ENCODE data around the gene IL13. TPM values are rescaled to one million over a fixed set of nuclear protein-coding genes. Genes with fewer than 3 reads are reported as not detected.
"Not testable (repeated sequence)": the region's sequence is repeated elsewhere in the genome, so short reads cannot be mapped to it uniquely, and the experiment has no call there.

Gene IL13
- total RNA-seq, 2 donors from 2014 or later = not detected

GRCh38 chr5:132689513-132689912, 31.5 kb downstream of the IL13 start:
- no peaks in the 10 kb centered on the region for H3K9me3 ChIP-seq
- no peak overlapping the region for H3K4me3 ChIP-seq
- no peaks in the 10 kb centered on the region for H3K36me3 ChIP-seq
- TF ChIP-seq, protein P1, sequence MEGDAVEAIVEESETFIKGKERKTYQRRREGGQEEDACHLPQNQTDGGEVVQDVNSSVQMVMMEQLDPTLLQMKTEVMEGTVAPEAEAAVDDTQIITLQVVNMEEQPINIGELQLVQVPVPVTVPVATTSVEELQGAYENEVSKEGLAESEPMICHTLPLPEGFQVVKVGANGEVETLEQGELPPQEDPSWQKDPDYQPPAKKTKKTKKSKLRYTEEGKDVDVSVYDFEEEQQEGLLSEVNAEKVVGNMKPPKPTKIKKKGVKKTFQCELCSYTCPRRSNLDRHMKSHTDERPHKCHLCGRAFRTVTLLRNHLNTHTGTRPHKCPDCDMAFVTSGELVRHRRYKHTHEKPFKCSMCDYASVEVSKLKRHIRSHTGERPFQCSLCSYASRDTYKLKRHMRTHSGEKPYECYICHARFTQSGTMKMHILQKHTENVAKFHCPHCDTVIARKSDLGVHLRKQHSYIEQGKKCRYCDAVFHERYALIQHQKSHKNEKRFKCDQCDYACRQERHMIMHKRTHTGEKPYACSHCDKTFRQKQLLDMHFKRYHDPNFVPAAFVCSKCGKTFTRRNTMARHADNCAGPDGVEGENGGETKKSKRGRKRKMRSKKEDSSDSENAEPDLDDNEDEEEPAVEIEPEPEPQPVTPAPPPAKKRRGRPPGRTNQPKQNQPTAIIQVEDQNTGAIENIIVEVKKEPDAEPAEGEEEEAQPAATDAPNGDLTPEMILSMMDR (IDR thresholded peaks at IDR 0.05) = no peak
- no peak overlapping the region for H3K9ac ChIP-seq (ENCODE audit: low read depth in 2 of 2, low read length in 2 of 2)
- H3K27me3 ChIP-seq = no peaks in the 10 kb centered on the region
- intact Hi-C loops (cut with DNase I) = no loop called here
- H3K27ac ChIP-seq = no peak overlapping the region
- no peak for DNase-seq
- H3K4me1 ChIP-seq = no peaks in the 10 kb centered on the region

DNA sequence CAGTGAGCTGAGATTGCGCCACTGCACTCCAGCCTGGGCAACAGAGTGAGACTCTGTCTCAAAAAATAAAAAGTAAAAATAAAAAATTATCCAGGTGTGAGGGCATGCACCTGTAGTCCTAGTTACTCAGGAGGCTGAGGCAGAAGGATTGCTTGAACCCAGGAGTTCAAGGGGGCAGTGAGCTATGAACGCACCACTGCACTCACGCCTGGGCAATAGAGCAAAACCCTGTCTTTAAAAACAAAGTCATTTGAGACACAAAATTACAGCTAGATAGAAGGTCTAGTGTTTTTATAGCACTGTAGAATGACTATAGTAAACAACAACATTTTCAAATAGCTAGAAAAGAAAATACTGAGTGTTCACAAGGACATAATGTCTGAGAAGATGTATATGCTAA, 32.2 kb downstream of the IL13 start:
- DNase-seq = no peak
- H3K9me3 ChIP-seq = no peaks in the 10 kb centered on the region
- H3K4me1 ChIP-seq = no peaks in the 10 kb centered on the region
- no peak overlapping the region for H3K27ac ChIP-seq
- H3K9ac ChIP-seq (ENCODE audit: low read depth in 2 of 2, low read length in 2 of 2) = no peak overlapping the region
- TF ChIP-seq, protein P1 (IDR thresholded peaks at IDR 0.05) = no peak
- H3K4me3 ChIP-seq = no peak overlapping the region
- H3K36me3 ChIP-seq = no peaks in the 10 kb centered on the region
- intact Hi-C loops (cut with DNase I) = no loop called here
- no peaks in the 10 kb centered on the region for H3K27me3 ChIP-seq

GRCh38 chr5:132691755-132692631, 34.0 kb downstream of the IL13 start:
- DNase-seq; H3K27ac ChIP-seq; intact Hi-C loops (cut with DNase I); H3K9me3 ChIP-seq; H3K27me3 ChIP-seq; H3K4me3 ChIP-seq; H3K36me3 ChIP-seq; H3K4me1 ChIP-seq; H3K9ac ChIP-seq (ENCODE audit: low read depth in 2 of 2, low read length in 2 of 2): not testable (repeated sequence)

GRCh38 chr5:132692632-132692967, 34.6 kb downstream of the IL13 start:
- DNase-seq = no peak
- no peaks in the 10 kb centered on the region for H3K4me1 ChIP-seq
- H3K4me3 ChIP-seq = no peak overlapping the region
- TF ChIP-seq, protein P1 (IDR thresholded peaks at IDR 0.05) = no peak
- no peaks in the 10 kb centered on the region for H3K9me3 ChIP-seq
- no peak overlapping the region for H3K27ac ChIP-seq
- H3K9ac ChIP-seq (ENCODE audit: low read depth in 2 of 2, low read length in 2 of 2) = no peak overlapping the region
- H3K27me3 ChIP-seq = no peaks in the 10 kb centered on the region
- H3K36me3 ChIP-seq = no peaks in the 10 kb centered on the region
- intact Hi-C loops (cut with DNase I) = no loop called here

- intact Hi-C loops (cut with DNase I) = no loop called here
- Histone ChIP-seq H3K36me3 (no peaks in the 10 kb centered on the region), H3K9me3 (no peaks in the 10 kb centered on the region), H3K27me3 (no peaks in the 10 kb centered on the region), H3K27ac (no peak overlapping the region), H3K9ac (ENCODE audit: low read depth in 2 of 2, low read length in 2 of 2) (no peak overlapping the region), H3K4me3 (no peak overlapping the region), H3K4me1 (no peaks in the 10 kb centered on the region)
- TF ChIP-seq, protein P1 (IDR thresholded peaks at IDR 0.05) = no peak
- no peak for DNase-seq
Observed at GRCh38 chr5:132695956-132696355, 38.0 kb downstream of the IL13 start.

DNA sequence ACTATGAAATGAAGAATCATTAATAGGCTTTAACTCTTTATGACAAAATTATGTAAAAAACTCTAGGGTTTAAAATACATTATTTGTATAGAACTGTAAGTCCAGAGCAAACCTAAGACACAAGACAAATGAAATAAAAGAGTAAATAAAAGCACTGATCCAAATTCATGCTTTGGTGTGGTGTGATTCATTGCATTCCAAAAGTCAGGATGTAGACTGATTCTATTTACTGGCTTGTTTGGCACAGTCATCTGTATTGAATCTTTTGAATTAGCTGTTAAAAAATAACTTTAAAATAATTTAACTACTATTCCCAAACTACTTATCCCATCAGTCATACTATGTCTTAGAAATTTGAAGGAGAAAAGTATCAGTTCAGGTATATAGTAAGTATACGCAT, 46.9 kb downstream of the IL13 start:
- Histone ChIP-seq H3K9ac (ENCODE audit: low read depth in 2 of 2, low read length in 2 of 2) (no peak overlapping the region), H3K27ac (no peak overlapping the region), H3K27me3 (no peaks in the 10 kb centered on the region), H3K4me1 (no peaks in the 10 kb centered on the region), H3K4me3 (no peak overlapping the region), H3K9me3 (no peaks in the 10 kb centered on the region), H3K36me3 (no peaks in the 10 kb centered on the region)
- no peak for DNase-seq
- intact Hi-C loops (cut with DNase I) = no loop called here
- TF ChIP-seq, protein P1 (IDR thresholded peaks at IDR 0.05) = no peak
